KMS-11 (cell line): ENCODE measurements around the gene SLAMF9.

Source experiments
- H2AFZ ChIP-seq: fragments of 200-600 bp; sonication (generic); 2 replicates; pipeline ENCODE4 v1.6.1; 2016; ENCODE audit warnings: antibody characterized with exemption, mixed run types, low read depth
- H3K27ac ChIP-seq: fragments of 200-600 bp; sonication (generic); 2 replicates; pipeline ENCODE4 v1.6.1; 2016; ENCODE audit warnings: mild to moderate bottlenecking, mixed run types
- H3K27me3 ChIP-seq: fragments of 200-600 bp; sonication (generic); 2 replicates; pipeline ENCODE4 v1.6.1; 2017; ENCODE audit warnings: mild to moderate bottlenecking, low read depth, mixed run types, moderate library complexity; ENCODE audit not compliant: insufficient read depth
- H3K36me3 ChIP-seq: fragments of 200-600 bp; sonication (generic); 2 replicates; pipeline ENCODE4 v1.6.1; 2017; ENCODE audit warnings: mild to moderate bottlenecking, mixed run types; ENCODE audit not compliant: insufficient read depth
- H3K4me1 ChIP-seq: fragments of 200-600 bp; sonication (generic); 2 replicates; pipeline ENCODE4 v1.6.1; 2016; ENCODE audit warnings: mild to moderate bottlenecking, low read depth, mixed run types; ENCODE audit not compliant: poor library complexity, severe bottlenecking
- H3K4me2 ChIP-seq: fragments of 200-600 bp; sonication (generic); 2 replicates; pipeline ENCODE4 v1.7.0; 2016; ENCODE audit warnings: mild to moderate bottlenecking, mixed run types
- H3K4me3 ChIP-seq: fragments of 200-600 bp; sonication (generic); IDR thresholded peaks from 2 replicates; pipeline ENCODE4 v1.6.1; 2017; ENCODE audit warnings: low read depth, low read length, mixed read lengths; ENCODE audit not compliant: insufficient read depth
- H3K79me2 ChIP-seq: fragments of 200-600 bp; sonication (generic); 2 replicates; pipeline ENCODE4 v1.6.1; 2016; ENCODE audit warnings: low read depth, mixed run types; ENCODE audit not compliant: insufficient read depth
- H3K9ac ChIP-seq: fragments of 200-600 bp; sonication (generic); 2 replicates; pipeline ENCODE4 v1.6.1; 2016; ENCODE audit warnings: mild to moderate bottlenecking, mixed run types
- H4K20me1 ChIP-seq: fragments of 200-600 bp; sonication (generic); 2 replicates; pipeline ENCODE4 v1.6.1; 2016; ENCODE audit warnings: mild to moderate bottlenecking, mixed run types; ENCODE audit not compliant: insufficient read depth
- CTCF ChIP-seq: fragments of 200-600 bp; sonication (generic); conservative IDR thresholded peaks from 2 replicates; pipeline ENCODE4 v1.6.1; 2017; ENCODE audit warnings: low read depth, mild to moderate bottlenecking, antibody characterized with exemption, low read length, moderate library complexity, mixed read lengths

Gene SLAMF9

DNA sequence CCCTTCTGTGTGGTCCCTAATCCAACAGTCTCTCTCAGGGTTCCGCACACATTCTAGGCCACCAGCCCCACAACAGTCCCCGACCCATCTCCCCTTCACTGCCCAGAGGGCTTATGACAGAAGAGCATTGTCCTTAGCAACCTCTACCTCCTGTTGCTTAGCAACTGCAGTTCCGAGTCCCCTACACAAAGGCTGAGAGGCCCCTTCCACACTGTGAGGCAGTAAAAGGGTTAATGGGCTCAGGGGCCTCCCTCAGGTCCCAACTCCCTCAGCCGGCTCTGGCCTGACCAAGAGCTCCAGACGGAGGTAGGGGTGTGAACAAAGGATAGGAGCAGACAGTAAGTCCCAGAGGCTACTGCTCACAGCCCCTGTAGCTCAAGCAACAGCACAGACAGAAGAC is 12.9 kb downstream of the SLAMF9 start:
- H3K4me2 ChIP-seq = no peak overlapping the region
- H3K9ac ChIP-seq = no peak overlapping the region
- TF ChIP-seq CTCF = no peak
- no peak overlapping the region for H3K4me3 ChIP-seq
- H3K36me3 ChIP-seq = no peaks in the 10 kb centered on the region
- no peak overlapping the region for H2AFZ ChIP-seq
- H4K20me1 ChIP-seq = no peaks in the 10 kb centered on the region
- no peaks in the 10 kb centered on the region for H3K79me2 ChIP-seq
- H3K4me1 ChIP-seq = peaks cover 22% of the 10 kb centered on the region
- peaks cover 25% of the 10 kb centered on the region; the same call in 1 of the 2 replicates for H3K27me3 ChIP-seq
- no peak overlapping the region for H3K27ac ChIP-seq

- no peak for TF ChIP-seq CTCF
- no peak overlapping the region for H3K4me2 ChIP-seq
These were observed 13.9 kb downstream of the SLAMF9 start for GRCh38 chr1:159940006-159940620.

GRCh38 chr1:159939678-159940002 is 14.4 kb downstream of the SLAMF9 start:
- H3K27ac ChIP-seq = no peak overlapping the region
- peaks cover 21% of the 10 kb centered on the region for H3K4me1 ChIP-seq
- no peaks in the 10 kb centered on the region for H3K79me2 ChIP-seq
- no peak overlapping the region for H3K4me3 ChIP-seq
- H3K4me2 ChIP-seq = no peak overlapping the region
- H3K9ac ChIP-seq = no peak overlapping the region
- no peak for TF ChIP-seq CTCF
- no peaks in the 10 kb centered on the region for H3K36me3 ChIP-seq
- no peaks in the 10 kb centered on the region for H4K20me1 ChIP-seq
- no peak overlapping the region for H2AFZ ChIP-seq
- H3K27me3 ChIP-seq = peaks cover 14% of the 10 kb centered on the region; the same call in 1 of the 2 replicates

More at GRCh38 chr1:159940006-159940620, 13.9 kb downstream of the SLAMF9 start:
- no peaks in the 10 kb centered on the region for H3K36me3 ChIP-seq
- no peak overlapping the region for H3K4me3 ChIP-seq
- no peaks in the 10 kb centered on the region for H4K20me1 ChIP-seq
- H3K79me2 ChIP-seq = no peaks in the 10 kb centered on the region
- H2AFZ ChIP-seq = no peak overlapping the region
- H3K9ac ChIP-seq = no peak overlapping the region
- H3K4me1 ChIP-seq = peaks cover 23% of the 10 kb centered on the region
- H3K27ac ChIP-seq = no peak overlapping the region
- H3K27me3 ChIP-seq = peaks cover 19% of the 10 kb centered on the region; the same call in 1 of the 2 replicates

GRCh38 chr1:159938905-159939677 is 14.9 kb downstream of the SLAMF9 start:
- Histone ChIP-seq H3K4me1 (peaks cover 21% of the 10 kb centered on the region), H4K20me1 (no peaks in the 10 kb centered on the region), H2AFZ (no peak overlapping the region), H3K4me3 (no peak overlapping the region), H3K36me3 (no peaks in the 10 kb centered on the region), H3K27ac (no peak overlapping the region), H3K9ac (no peak overlapping the region), H3K79me2 (no peaks in the 10 kb centered on the region), H3K27me3 (peaks cover 9% of the 10 kb centered on the region; the same call in 1 of the 2 replicates), H3K4me2 (no peak overlapping the region)
- TF ChIP-seq CTCF = no peak
